CD4-positive, alpha-beta T cell (primary cell): ENCODE data around the gene UBE2U. TPM values are rescaled to one million over a fixed set of nuclear protein-coding genes. Genes with fewer than 3 reads are reported as not detected.

ENCODE experiments used
- ATAC-seq: fragments of 200-7000 bp; cut with Tn5 transposase; one replicate; pipeline ENCODE4 v1.10.0; 2022; ENCODE audit warnings: mild to moderate bottlenecking; ENCODE audit not compliant: poor library complexity
- CTCF ChIA-PET: fragments of 350-600 bp; sonication (Branson Sonifier 250); formaldehyde crosslinking; loops from one replicate; lab custom pipeline; 2021; ENCODE audit warnings: antibody characterized with exemption, inconsistent platforms; lab: Charles Lee
- POLR2A ChIA-PET: fragments of 350-600 bp; sonication (Branson Sonifier 250); formaldehyde crosslinking; loops from one replicate; lab custom pipeline; 2021; ENCODE audit warnings: antibody characterized with exemption, inconsistent platforms; lab: Charles Lee
- DNase-seq, 14 experiments: peaks; one replicate each; pipeline ENCODE4 v3.0.0-alpha.2; 2013 to 2020; ENCODE audit warnings: mixed read lengths in 2 of 14
- H3K27ac ChIP-seq, 2 donors: one replicate each; pipeline versions ENCODE4 v1.5.1 to v1.7.0; 2013; ENCODE audit warnings: low read length in 2 of 2, low read depth in 1 of 2, mild to moderate bottlenecking in 1 of 2
- H3K27me3 ChIP-seq, 2 experiments: 1 replicate in 1 of 2; 2 replicates in 1 of 2; pipeline versions ENCODE4 v1.6.1 to v1.7.0; 2013; ENCODE audit warnings: low read length in 2 of 2, control low read depth in 1 of 2, mild to moderate bottlenecking in 1 of 2, moderate library complexity in 1 of 2; ENCODE audit not compliant: insufficient read depth in 2 of 2, control insufficient read depth in 1 of 2
- H3K36me3 ChIP-seq: one replicate; pipeline ENCODE4 v1.6.1; 2013; ENCODE audit warnings: low read length, control low read depth; ENCODE audit not compliant: insufficient read depth
- H3K4me1 ChIP-seq: one replicate; pipeline ENCODE4 v1.6.1; 2013; ENCODE audit warnings: low read length, control low read depth; ENCODE audit not compliant: insufficient read depth
- H3K4me3 ChIP-seq: one replicate; pipeline ENCODE4 v1.5.1; 2013; ENCODE audit warnings: mild to moderate bottlenecking, low read length, moderate library complexity
- H3K9me3 ChIP-seq, 2 experiments: 1 replicate in 1 of 2; 2 replicates in 1 of 2; pipeline versions ENCODE4 v1.6.1 to v1.7.0; 2013; ENCODE audit warnings: low read length in 2 of 2, mild to moderate bottlenecking in 2 of 2, control low read depth in 1 of 2, moderate library complexity in 1 of 2; ENCODE audit not compliant: control insufficient read depth in 1 of 2, insufficient read depth in 1 of 2
- H3K27ac Mint-ChIP-seq: one replicate; pipeline ENCODE4 v1.8.0; 2020; ENCODE audit warnings: mixed read lengths
- H3K27me3 Mint-ChIP-seq: one replicate; pipeline ENCODE4 v1.8.0; 2021; ENCODE audit warnings: mixed read lengths
- H3K36me3 Mint-ChIP-seq: one replicate; pipeline ENCODE4 v1.8.0; 2021; ENCODE audit warnings: low read depth, mixed read lengths
- H3K4me1 Mint-ChIP-seq: one replicate; pipeline ENCODE4 v1.8.0; 2021; ENCODE audit warnings: low read depth, mixed read lengths
- H3K4me3 Mint-ChIP-seq: one replicate; pipeline ENCODE4 v1.8.0; 2020; ENCODE audit warnings: mild to moderate bottlenecking, mixed read lengths
- H3K9me3 Mint-ChIP-seq: one replicate; pipeline ENCODE4 v1.8.0; 2020; ENCODE audit warnings: mixed read lengths
- CTCF ChIP-seq: fragments of 200-600 bp; IDR thresholded peaks from one replicate; pipeline ENCODE4 v1.8.0; 2022; ENCODE audit warnings: antibody characterized with exemption, mild to moderate bottlenecking
- intact Hi-C, 2 experiments: fragments of 100-400 bp; cut with DNase I in 1 of 2; cut with micrococcal nuclease in 1 of 2; formaldehyde crosslinking; loops; one replicate each; pipeline versions ENCODE4 v1.15.1 to v1.9.0; 2023 to 2025; cut with DNase I, micrococcal nuclease
- total RNA-seq, 174 experiments: library from RNA in 2 of 174; stranded (reverse) in 2 of 174; gene quantifications; one replicate each; pipeline ENCODE4 v1.2.3 and lab custom pipeline; 2021 to 2026

Gene UBE2U
- total RNA-seq, 2 experiments from 2014 or later: not detected

GRCh38 chr1:64162151-64162550, 41.3 kb upstream of the UBE2U start:
- POLR2A ChIA-PET: no interaction called here

GRCh38 chr1:64162804-64163203, 40.6 kb upstream of the UBE2U start:
- POLR2A ChIA-PET: no interaction called here
- H3K36me3 ChIP-seq: no peaks in the 10 kb centered on the region
- Mint-ChIP-seq H3K4me1 (no peaks in the 10 kb centered on the region), H3K4me3 (no peak overlapping the region), H3K36me3 (no peaks in the 10 kb centered on the region), H3K27ac (no peak overlapping the region), H3K9me3 (no peaks in the 10 kb centered on the region), H3K27me3 (peaks cover 17% of the 10 kb centered on the region)
- H3K4me3 ChIP-seq: no peak overlapping the region
- peaks cover 0 to 5% of the 10 kb centered on the region in 2 experiments for H3K27me3 ChIP-seq
- no peak for TF ChIP-seq CTCF
- DNase-seq: no peak
- H3K9me3 ChIP-seq: no peaks in the 10 kb centered on the region
- no peak for ATAC-seq
- no peaks in the 10 kb centered on the region for H3K4me1 ChIP-seq
- CTCF ChIA-PET: no interaction called here
- H3K27ac ChIP-seq: no peak overlapping the region
- intact Hi-C loops: no loop called here

More at GRCh38 chr1:64162151-64162550, 41.3 kb upstream of the UBE2U start:
- Mint-ChIP-seq H3K4me1 (no peaks in the 10 kb centered on the region), H3K27me3 (peaks cover 17% of the 10 kb centered on the region), H3K9me3 (no peaks in the 10 kb centered on the region), H3K4me3 (no peak overlapping the region), H3K27ac (no peak overlapping the region), H3K36me3 (no peaks in the 10 kb centered on the region)
- TF ChIP-seq CTCF: no peak
- H3K36me3 ChIP-seq: no peaks in the 10 kb centered on the region
- DNase-seq (no peak), ATAC-seq (no peak)
- H3K27ac ChIP-seq: no peak overlapping the region
- H3K4me3 ChIP-seq: no peak overlapping the region
- peaks cover 0 to 5% of the 10 kb centered on the region in 2 experiments for H3K27me3 ChIP-seq
- intact Hi-C loops: no loop called here
- no peaks in the 10 kb centered on the region for H3K9me3 ChIP-seq
- CTCF ChIA-PET: no interaction called here
- H3K4me1 ChIP-seq: no peaks in the 10 kb centered on the region

GRCh38 chr1:64163431-64163830, 40.0 kb upstream of the UBE2U start:
- peaks cover 0 to 5% of the 10 kb centered on the region in 2 experiments for H3K27me3 ChIP-seq
- H3K9me3 ChIP-seq: no peaks in the 10 kb centered on the region
- H3K4me3 ChIP-seq: no peak overlapping the region
- no peak for TF ChIP-seq CTCF
- no peaks in the 10 kb centered on the region for H3K4me1 Mint-ChIP-seq
- ChIA-PET POLR2A (no interaction called here), CTCF (no interaction called here)
- H3K36me3 ChIP-seq: no peaks in the 10 kb centered on the region
- no peak overlapping the region for H3K27ac ChIP-seq
- no peaks in the 10 kb centered on the region for H3K9me3 Mint-ChIP-seq
- intact Hi-C loops: no loop called here
- no peak overlapping the region for H3K27ac Mint-ChIP-seq
- no peaks in the 10 kb centered on the region for H3K36me3 Mint-ChIP-seq
- H3K27me3 Mint-ChIP-seq: peaks cover 17% of the 10 kb centered on the region
- no peaks in the 10 kb centered on the region for H3K4me1 ChIP-seq
- DNase-seq: no peak
- no peak for ATAC-seq
- H3K4me3 Mint-ChIP-seq: no peak overlapping the region
